Measurements from ENCODE around the gene SLC15A1.
"Not testable (repeated sequence)": the region's sequence is repeated elsewhere in the genome, so short reads cannot be mapped to it uniquely, and the experiment has no call there.

Gene SLC15A1

GRCh38 chr13:98780451-98780850 is 28.0 kb upstream of the SLC15A1 start:
- no peak for DNase-seq

DNA sequence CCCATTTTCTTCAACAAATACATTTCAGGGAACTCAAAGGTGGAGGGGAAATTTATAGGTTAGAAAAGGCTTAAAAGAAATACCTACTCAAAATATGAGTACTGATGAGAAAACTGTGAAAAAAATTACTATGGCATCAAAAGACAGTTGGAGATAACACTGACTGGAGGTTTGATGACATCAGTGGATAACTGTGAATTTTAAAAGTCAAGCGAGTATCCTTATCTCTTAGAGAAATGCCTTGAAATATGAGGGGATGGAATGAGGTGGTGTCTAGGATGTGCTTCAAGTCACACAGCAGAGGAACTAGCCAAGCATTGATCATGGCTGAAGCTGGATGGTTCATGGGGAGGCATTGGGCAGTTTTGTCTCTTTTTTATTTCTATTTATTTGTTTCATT is 27.2 kb upstream of the SLC15A1 start:
- no peak for DNase-seq

GRCh38 chr13:98778749-98779148 is 26.3 kb upstream of the SLC15A1 start:
- no peak for DNase-seq

- DNase-seq: no peak
Measured at GRCh38 chr13:98776644-98777043, 24.2 kb upstream of the SLC15A1 start.

DNA sequence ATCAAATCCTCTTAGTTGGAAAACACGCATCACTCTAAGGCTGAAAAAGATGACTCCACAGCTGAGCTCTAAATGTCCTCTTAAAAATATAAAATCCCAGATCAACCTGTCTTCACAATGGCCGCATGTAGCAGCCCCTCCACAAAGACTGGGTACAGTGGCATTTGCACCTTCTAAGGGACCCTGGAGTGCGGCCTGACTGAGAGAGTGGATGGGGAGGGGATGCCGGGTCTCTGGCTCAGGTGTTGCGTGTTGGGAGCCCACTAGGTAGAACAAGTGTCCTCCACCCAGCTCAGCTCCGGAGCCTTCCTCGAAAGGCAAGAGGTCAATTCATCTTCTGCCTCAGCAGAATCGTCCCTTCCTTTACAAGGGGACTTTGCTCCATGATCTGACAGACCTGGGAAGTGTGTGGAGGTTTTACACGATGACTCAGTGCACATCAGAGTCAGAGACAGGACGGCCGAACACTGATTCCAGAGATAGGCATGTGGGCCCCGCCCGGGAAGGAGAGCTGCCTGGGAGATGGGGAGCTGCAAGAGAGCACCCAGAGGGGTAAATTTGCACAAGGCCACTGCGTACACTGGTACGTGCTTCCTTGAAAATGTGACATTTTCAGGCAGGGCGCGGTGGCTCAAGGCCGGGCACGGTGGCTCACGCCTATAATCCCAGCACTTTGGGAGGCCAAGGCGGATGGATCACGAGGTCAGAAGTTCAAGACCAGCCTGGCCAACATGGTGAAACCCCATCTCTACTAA is 23.5 kb upstream of the SLC15A1 start:
- no peak for DNase-seq

DNA sequence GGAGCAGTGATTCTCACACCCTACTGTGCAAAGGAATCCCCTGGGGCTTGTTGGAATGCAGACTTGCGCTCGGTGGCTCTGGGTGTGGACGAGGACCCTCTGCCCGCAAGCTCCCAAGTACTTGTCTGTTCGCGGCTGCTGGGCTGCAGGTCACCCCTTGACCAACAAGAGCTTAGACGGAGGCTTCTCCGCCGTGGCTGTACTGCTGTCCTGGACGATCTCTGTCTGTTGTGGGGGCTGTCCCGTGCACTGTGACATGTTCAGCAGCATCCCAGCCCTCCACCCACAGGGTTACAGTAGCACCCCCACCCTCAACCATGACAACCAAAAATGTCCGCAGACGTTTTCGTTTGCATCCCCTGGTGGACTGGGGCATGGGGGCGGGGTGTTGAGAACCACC is 22.9 kb upstream of the SLC15A1 start:
- DNase-seq: no peak

GRCh38 chr13:98774776-98775175 is 22.3 kb upstream of the SLC15A1 start:
- DNase-seq: no peak

DNA sequence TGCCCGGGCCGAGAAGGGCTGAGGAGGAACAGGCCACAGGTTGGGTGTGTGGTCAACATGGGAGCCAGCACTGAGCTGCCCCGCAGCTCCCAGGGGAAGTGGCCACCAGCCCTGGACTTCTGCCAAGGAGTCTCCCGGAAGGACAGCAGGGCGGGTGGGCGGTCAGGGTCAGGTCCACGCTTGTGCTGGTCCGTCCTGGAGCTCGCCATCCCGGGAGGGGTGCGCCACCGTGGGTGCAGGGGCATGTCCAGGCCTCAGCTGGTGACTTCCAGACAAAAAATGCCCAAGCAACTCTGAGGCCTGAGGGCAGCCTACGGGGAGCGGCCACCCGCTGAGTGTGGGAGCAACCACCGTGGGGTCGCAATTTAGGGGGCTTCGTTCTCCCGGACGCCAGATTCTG is 21.4 kb upstream of the SLC15A1 start:
- DNase-seq: no peak

DNA sequence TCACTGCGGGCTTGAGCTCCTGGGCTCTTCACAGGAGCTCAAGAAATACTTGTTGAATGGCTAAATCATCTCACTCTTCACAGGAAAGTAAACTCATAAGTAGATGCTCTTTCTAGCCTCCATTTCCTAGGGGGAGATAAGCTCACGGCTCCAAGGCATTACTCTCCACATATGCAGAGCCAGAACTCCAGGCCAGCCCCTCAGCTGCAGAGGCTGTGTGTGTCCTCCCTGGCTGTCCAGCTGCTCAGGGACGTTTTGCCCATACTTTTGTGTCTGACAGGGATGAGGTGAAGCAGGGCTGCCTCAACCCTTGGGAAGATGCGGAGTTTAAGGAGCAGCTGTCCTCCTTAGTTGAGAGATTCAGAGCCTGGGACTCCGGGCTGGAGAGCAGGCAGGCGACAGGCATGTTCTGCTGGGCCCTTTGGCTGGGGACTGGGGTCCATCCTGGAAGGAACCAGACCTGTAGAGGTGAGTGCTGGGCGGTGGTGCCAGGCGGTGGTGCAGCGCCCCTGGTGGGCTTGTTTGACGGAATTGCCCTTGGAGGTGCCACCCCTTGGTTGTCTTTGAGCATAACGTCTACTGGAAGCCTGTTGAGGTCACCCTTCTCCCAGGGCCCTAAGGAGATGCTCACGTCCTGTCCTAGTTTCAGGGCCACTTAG is 20.5 kb upstream of the SLC15A1 start:
- DNase-seq: no peak

DNA sequence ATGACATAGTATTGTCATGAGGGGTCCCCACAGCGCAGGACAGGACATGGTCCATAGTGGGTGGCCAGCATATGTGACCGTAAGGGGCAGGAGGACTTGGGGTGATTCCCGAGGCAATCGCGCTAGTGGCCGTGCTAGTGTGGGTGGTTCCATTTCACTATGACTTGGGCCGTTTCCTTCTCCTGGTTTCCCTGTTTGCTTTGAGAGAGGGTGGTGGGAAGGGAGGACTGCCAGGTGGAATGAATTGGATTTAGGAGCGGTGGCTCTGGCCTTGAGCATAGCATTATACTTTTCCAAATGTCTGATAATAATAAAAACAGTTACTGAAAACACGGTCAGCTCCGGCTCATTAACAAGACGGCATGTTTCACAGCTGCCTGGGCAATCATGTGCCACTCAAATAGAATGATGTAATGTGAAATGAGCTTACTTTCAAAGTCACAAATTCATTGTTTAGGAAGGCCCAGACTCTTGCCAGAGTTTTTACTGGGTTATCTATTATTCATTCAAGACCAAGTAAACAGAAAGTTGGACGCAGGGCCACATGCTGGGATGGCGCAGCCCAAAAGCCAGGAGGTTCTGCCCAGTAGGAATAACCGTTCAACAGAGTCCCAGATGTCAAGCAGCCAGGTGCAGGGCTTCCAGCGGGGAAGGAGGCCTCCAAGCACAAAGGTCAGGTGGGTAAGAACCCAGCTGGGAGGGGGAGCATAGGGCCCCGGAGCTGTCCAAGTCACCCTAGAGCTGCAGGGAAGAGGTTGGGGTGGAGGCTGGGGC is 19.6 kb upstream of the SLC15A1 start:
- no peak for DNase-seq

DNA sequence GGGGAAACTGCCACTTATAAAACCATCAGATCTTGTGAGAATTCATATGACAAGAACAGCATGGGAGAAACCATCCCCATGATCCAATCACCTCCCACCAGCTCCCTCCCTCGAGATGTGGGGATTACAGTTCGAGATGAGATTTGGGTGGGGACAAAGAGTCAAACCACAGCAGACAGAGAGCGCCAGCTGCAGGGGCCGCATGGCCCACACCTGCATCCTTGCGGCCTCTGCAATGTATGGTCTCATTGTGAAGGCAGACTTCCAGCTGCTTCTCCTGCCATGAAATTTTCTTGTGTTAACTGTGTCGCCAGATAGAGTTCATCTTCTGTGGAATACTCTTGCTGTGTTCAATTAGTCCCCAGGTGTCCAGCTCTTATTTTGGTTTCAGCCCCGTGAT is 17.3 kb upstream of the SLC15A1 start:
- no peak for DNase-seq

DNA sequence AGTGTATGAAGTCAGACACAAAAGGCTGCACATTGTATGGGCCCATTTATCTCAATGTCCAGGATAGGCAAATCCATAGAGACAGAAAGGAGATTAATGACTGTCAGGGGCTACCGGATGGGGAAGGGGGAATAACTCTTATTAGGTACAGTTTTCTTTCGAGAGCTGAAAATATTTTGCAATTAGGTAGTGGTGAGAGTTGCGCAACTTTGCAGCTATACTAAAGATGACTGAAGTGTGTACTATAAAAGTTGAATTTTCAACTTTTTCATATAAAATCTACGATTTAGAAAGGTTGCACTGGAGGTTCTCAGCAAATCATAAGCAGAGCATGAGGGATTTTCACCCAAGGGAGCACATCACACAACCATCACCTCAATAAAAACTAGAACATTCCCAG is 16.1 kb upstream of the SLC15A1 start:
- no peak for DNase-seq

GRCh38 chr13:98766697-98767096 is 14.2 kb upstream of the SLC15A1 start:
- DNase-seq: no peak

- DNase-seq: no peak
Measured at GRCh38 chr13:98765996-98766519, 13.6 kb upstream of the SLC15A1 start.

DNA sequence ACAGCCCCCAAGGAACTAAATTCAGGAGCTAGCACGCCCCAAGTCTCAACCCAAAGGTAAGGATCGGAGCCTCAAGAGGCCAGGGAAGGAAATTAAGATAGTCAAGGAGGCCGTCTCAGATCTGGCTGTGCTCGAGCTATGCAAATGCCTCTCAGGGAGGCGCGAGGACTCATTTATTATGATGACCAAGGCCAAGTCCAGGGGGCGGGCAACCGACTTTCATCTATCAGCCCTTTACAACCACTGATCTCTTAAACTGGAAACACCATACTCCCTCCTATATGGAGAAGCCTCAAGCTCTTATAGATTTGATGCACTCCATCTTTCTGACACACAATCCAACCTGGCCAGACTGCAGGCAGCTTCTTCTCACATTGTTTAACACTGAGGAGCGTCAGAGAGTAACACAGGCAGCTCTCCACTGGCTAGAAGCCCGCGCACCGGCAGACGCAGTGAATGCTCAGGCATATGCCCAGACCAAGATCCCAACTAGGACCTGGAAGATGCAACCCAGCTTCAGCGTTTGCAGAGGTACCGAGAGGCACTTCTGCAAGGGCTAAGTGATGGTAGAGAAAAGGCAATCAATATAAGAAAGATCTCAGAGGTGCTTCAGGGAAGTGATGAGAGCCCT is 9.6 kb upstream of the SLC15A1 start:
- no peak for DNase-seq

DNA sequence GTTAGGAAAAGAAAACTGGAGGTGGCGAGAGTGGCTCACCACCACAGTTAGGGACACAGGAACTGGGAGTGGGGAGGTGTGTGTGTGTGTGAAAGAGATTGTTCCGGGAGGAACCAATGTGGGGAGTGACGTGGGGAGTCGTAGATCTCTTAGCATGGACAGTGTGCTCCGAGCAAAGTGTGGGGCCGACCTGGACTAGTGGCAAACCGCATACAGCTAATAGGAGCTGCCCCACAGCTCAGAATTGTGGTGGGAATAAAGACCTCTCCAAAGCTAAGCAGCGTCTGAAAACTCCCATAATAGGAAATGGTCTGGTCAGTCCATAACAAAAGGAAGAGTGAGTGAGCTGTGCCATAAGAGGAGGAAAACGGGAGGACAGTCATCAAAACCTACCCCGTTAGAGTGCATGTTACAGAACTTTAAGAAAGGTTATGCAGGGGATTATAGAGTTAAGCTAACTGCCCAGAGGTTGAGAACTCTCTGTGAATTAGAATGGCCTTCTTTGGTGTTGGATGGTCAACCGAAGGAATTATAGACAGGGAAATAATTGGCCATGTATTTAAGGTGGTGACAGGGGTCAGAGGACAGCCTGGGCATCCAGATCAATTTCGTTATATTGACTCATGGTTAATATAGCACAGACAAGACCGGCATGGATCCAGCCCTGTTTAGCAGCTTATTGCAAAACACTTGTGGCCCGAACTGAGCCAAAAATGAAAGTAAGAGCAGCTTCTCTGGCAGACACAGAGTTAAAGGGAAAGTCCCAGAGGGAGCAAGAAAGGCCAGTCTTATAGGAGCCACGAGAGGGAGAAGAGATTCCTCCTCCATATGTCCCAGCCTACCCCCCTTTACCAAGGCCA is 8.9 kb upstream of the SLC15A1 start:
- DNase-seq: no peak

DNA sequence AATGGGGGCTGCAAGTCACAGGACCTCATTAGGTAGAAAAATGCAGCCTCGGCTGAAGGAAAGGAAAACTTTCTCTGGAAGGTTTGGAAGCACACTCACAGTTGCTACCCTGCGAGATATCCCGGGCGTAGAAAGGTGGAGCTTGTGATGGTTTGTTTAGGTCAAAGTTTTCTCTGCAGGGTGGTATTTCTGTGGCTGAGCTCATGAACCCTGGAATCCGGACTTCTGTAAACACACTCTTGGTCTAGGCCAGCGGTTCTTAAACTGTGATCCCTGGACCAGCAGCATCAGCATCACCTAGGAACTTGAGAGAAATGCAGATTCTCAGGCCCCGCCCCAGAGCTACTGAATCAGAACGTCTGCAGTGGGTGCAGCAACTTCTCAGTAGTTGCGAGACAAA is 3.3 kb upstream of the SLC15A1 start:
- no peak for DNase-seq

DNA sequence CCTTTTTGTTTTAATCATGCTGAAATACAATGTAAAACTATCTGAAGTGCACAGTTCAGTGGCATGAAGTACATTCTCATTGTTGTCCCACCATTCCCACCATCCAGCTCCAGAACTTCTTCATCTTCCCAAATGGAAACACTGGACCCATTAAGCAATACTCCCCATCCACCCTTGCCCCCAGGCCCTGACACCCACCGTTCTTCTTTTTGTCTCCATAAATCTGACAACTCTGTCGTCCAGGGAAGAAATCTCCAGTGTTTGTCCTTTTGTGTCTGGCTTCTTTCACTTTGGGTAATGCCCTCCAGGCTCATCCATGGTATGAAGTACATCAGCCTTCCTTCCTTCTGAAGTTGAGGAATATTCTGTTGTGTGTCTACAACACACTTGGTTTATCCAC is 2.6 kb upstream of the SLC15A1 start:
- no peak for DNase-seq

DNA sequence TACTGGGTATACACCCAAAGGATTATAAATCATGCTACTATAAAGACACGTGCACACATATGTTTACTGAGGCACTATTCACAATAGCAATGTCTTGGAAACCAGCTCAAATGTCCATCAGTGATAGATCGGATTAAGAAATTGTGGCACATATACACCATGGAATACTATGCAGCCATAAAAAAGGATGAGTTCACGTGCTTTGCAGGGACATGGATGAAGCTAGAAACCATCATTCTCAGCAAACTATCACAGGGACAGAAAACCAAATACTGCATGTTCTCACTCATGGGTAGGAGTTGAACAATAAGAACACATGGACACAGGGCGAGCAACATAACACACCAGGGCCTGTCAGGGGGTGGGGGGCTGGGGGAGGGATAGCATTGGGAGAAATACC is 2.0 kb upstream of the SLC15A1 start:
- not testable (repeated sequence) for DNase-seq

GRCh38 chr13:98751861-98752466 is 508 bp downstream of the SLC15A1 start:
- peak; percentile 46 for DNase-seq

- DNase-seq: no peak
Measured at GRCh38 chr13:98751367-98751782, 1.1 kb downstream of the SLC15A1 start.

- no peak for DNase-seq
Measured at GRCh38 chr13:98749501-98749900, 3.0 kb downstream of the SLC15A1 start.
